ENCODE data around the gene LRPAP1.
"Not testable (repeated sequence)": the region's sequence is repeated elsewhere in the genome, so short reads cannot be mapped to it uniquely, and the experiment has no call there.

The LRPAP1 gene

GRCh38 chr4:3455596-3455995 lies 76.6 kb downstream of the LRPAP1 start:
- not testable (repeated sequence) for DNase-seq
